PC-9 (cell line): ENCODE data around the gene CAPZB. TPM values are rescaled to one million over a fixed set of nuclear protein-coding genes. Genes with fewer than 3 reads are reported as not detected.

Experiments used
- BruUV-seq: library from RNA; stranded (reverse); fragments of 400-500 nt; replicated peaks from 2 replicates; lab custom pipeline; 2021; lab: Mats Ljungman, UMichigan
- CTCF ChIA-PET: fragments of 300-600 bp; sonication (Branson Sonifier 250); formaldehyde crosslinking; loops from one replicate; lab custom pipeline; 2022; ENCODE audit warnings: antibody characterized with exemption; lab: Charles Lee
- POLR2A ChIA-PET: fragments of 300-600 bp; sonication (Branson Sonifier 250); formaldehyde crosslinking; loops from one replicate; lab custom pipeline; 2022; ENCODE audit warnings: antibody characterized with exemption; ENCODE audit not compliant: unreplicated experiment; lab: Charles Lee
- DNase-seq, 2 experiments: peaks; one replicate each; pipeline versions ENCODE4 v3.0.0 to v3.0.0-alpha.2; 2015 to 2022; ENCODE audit warnings: mixed read lengths in 1 of 2
- H2AFZ ChIP-seq: fragments of 200-600 bp; sonication (generic); 2 replicates; pipeline ENCODE4 v1.8.1; 2017; ENCODE audit warnings: antibody characterized with exemption
- H3F3A ChIP-seq: fragments of 200-600 bp; sonication (generic); 2 replicates; pipeline ENCODE4 v1.8.1; 2017; ENCODE audit warnings: antibody characterized with exemption, mild to moderate bottlenecking, low read depth; ENCODE audit not compliant: insufficient read depth
- H3K27ac ChIP-seq: fragments of 200-600 bp; sonication (generic); 2 replicates; pipeline ENCODE4 v1.6.1; 2016; ENCODE audit warnings: mixed run types
- H3K27me3 ChIP-seq: fragments of 200-600 bp; sonication (generic); 2 replicates; pipeline ENCODE4 v1.6.1; 2016; ENCODE audit warnings: low read depth, mixed run types; ENCODE audit not compliant: insufficient read depth
- H3K36me3 ChIP-seq: fragments of 200-600 bp; sonication (generic); 2 replicates; pipeline ENCODE4 v1.6.1; 2016; ENCODE audit warnings: low read depth, mixed run types
- H3K4me1 ChIP-seq: fragments of 200-600 bp; sonication (generic); replicated peaks from 2 replicates; pipeline ENCODE4 v1.6.1; 2016; ENCODE audit warnings: mixed run types; ENCODE audit not compliant: insufficient read depth
- H3K4me2 ChIP-seq: fragments of 200-600 bp; sonication (generic); 2 replicates; pipeline ENCODE4 v1.6.1; 2017; ENCODE audit warnings: mixed run types
- H3K4me3 ChIP-seq: fragments of 200-600 bp; sonication (generic); 2 replicates; pipeline ENCODE4 v1.6.1; 2016; ENCODE audit warnings: mixed run types
- H3K79me2 ChIP-seq: fragments of 200-600 bp; sonication (generic); 2 replicates; pipeline ENCODE4 v1.6.1; 2017; ENCODE audit warnings: low read depth, mixed run types
- H3K9me2 ChIP-seq: fragments of 200-600 bp; sonication (generic); 2 replicates; pipeline ENCODE4 v1.8.1; 2017; ENCODE audit warnings: mild to moderate bottlenecking; ENCODE audit not compliant: insufficient read depth
- H3K9me3 ChIP-seq: fragments of 200-600 bp; sonication (generic); 2 replicates; pipeline ENCODE4 v1.8.1; 2016; ENCODE audit warnings: low read depth; ENCODE audit not compliant: insufficient read depth
- H4K20me1 ChIP-seq: fragments of 200-600 bp; sonication (generic); 2 replicates; pipeline ENCODE4 v1.8.1; 2017; ENCODE audit not compliant: insufficient read depth
- CTCF ChIP-seq: fragments of 200-600 bp; sonication (generic); conservative IDR thresholded peaks from 2 replicates; pipeline ENCODE4 v1.6.1; 2017; ENCODE audit warnings: mixed run types, antibody characterized with exemption, mild to moderate bottlenecking, moderate library complexity
- EZH2 ChIP-seq: fragments of 200-600 bp; sonication (generic); IDR thresholded peaks from 2 replicates; pipeline ENCODE4 v1.8.0; 2017; ENCODE audit warnings: antibody characterized with exemption, low read depth
- intact Hi-C: fragments of 100-400 bp; cut with micrococcal nuclease; formaldehyde crosslinking; loops from one replicate; pipeline ENCODE4 v1.10.0; 2022; ENCODE audit not compliant: unreplicated experiment
- total RNA-seq: library from RNA; stranded (reverse); gene quantifications from 2 replicates; pipeline ENCODE4 v1.2.3, GENCODE V29; 2021

Gene CAPZB
- total RNA-seq, 1 experiment from 2014 or later, result 222 TPM

GRCh38 chr1:19342894-19343616, 142.3 kb downstream of the CAPZB start:
- no peak for TF ChIP-seq CTCF
- TF ChIP-seq EZH2, result no peak
- BruUV-seq, result no TSS peak
- no peaks in the 10 kb centered on the region for H3K36me3 ChIP-seq
- no peaks in the 10 kb centered on the region; the same call in 1 of the 2 replicates for H3K4me1 ChIP-seq
- no peaks in the 10 kb centered on the region for H3K79me2 ChIP-seq
- H3K9me2 ChIP-seq, result no peaks in the 10 kb centered on the region
- H2AFZ ChIP-seq, result no peak overlapping the region
- H3K4me2 ChIP-seq, result no peak overlapping the region
- POLR2A ChIA-PET, result interaction anchor here (0.5 kb wide), 1 partner anchor 30 kb away, joined by 3 read pairs; no protein-coding TSS in a partner anchor
- no peak overlapping the region for H3K27ac ChIP-seq
- intact Hi-C loops, result loop anchor here (5.0 to 10.0 kb wide), 2 partner anchors 242 to 309 kb away; no protein-coding TSS in a partner anchor
- H3F3A ChIP-seq, result peaks cover 4% of the 10 kb centered on the region; the same call in 1 of the 2 replicates
- DNase-seq, result no peak
- no peaks in the 10 kb centered on the region for H3K9me3 ChIP-seq
- H4K20me1 ChIP-seq, result no peaks in the 10 kb centered on the region; the same call in 1 of the 2 replicates
- no peak overlapping the region for H3K4me3 ChIP-seq
- H3K27me3 ChIP-seq, result no peaks in the 10 kb centered on the region
- CTCF ChIA-PET, result no interaction called here

GRCh38 chr1:19342062-19342750, 143.1 kb downstream of the CAPZB start:
- POLR2A ChIA-PET, result no interaction called here
- H3K36me3 ChIP-seq, result no peaks in the 10 kb centered on the region
- no peak overlapping the region for H3K4me2 ChIP-seq
- BruUV-seq, result no TSS peak
- intact Hi-C loops, result loop anchor here (5.0 to 10.0 kb wide), 2 partner anchors 243 to 310 kb away; no protein-coding TSS in a partner anchor
- H3K27me3 ChIP-seq, result no peaks in the 10 kb centered on the region
- no peaks in the 10 kb centered on the region for H3K79me2 ChIP-seq
- TF ChIP-seq EZH2 (no peak), CTCF (no peak)
- no peaks in the 10 kb centered on the region for H3K9me2 ChIP-seq
- DNase-seq, result no peak
- no peaks in the 10 kb centered on the region; the same call in none of the 2 replicates for H3K4me1 ChIP-seq
- H3F3A ChIP-seq, result peaks cover 10% of the 10 kb centered on the region; the same call in 1 of the 2 replicates
- H2AFZ ChIP-seq, result no peak overlapping the region
- H3K4me3 ChIP-seq, result no peak overlapping the region
- no peaks in the 10 kb centered on the region for H3K9me3 ChIP-seq
- H3K27ac ChIP-seq, result no peak overlapping the region
- CTCF ChIA-PET, result interaction anchor here (0.7 kb wide), 2 partner anchors 32 to 56 kb away, joined by 3 read pairs; no protein-coding TSS in a partner anchor
- no peaks in the 10 kb centered on the region; the same call in 1 of the 2 replicates for H4K20me1 ChIP-seq

- POLR2A ChIA-PET, result no interaction called here
- no TSS peak for BruUV-seq
Observed at GRCh38 chr1:19341201-19342061, 143.9 kb downstream of the CAPZB start.

More at GRCh38 chr1:19341201-19342061, 143.9 kb downstream of the CAPZB start:
- Histone ChIP-seq H3K4me3 (no peak overlapping the region), H3K27ac (no peak overlapping the region), H3F3A (peaks cover 12% of the 10 kb centered on the region; the same call in 1 of the 2 replicates), H3K4me1 (peaks cover 8% of the 10 kb centered on the region), H4K20me1 (no peaks in the 10 kb centered on the region; the same call in 1 of the 2 replicates), H3K9me3 (no peaks in the 10 kb centered on the region), H2AFZ (no peak overlapping the region), H3K79me2 (no peaks in the 10 kb centered on the region), H3K27me3 (no peaks in the 10 kb centered on the region), H3K4me2 (no peak overlapping the region), H3K36me3 (no peaks in the 10 kb centered on the region), H3K9me2 (no peaks in the 10 kb centered on the region)
- TF ChIP-seq EZH2 (no peak), CTCF (peak; percentile 84)
- DNase-seq, result peak; percentile 47 to 69
- CTCF ChIA-PET, result interaction anchor here (0.7 kb wide), 2 partner anchors 32 to 57 kb away, joined by 3 read pairs; no protein-coding TSS in a partner anchor
- intact Hi-C loops, result loop anchor here (5.0 to 10.0 kb wide), 2 partner anchors 243 to 311 kb away; no protein-coding TSS in a partner anchor
